ENCODE results near the gene TMEM201. TPM values are rescaled to one million over a fixed set of nuclear protein-coding genes. Genes with fewer than 3 reads are reported as not detected.

Gene TMEM201
- total and polyA plus RNA-seq, 2 of the 8 experiments (the other 6 are each of a cell fraction or from before 2014, with no cell fraction given): 8.2 to 27.1 TPM

DNA sequence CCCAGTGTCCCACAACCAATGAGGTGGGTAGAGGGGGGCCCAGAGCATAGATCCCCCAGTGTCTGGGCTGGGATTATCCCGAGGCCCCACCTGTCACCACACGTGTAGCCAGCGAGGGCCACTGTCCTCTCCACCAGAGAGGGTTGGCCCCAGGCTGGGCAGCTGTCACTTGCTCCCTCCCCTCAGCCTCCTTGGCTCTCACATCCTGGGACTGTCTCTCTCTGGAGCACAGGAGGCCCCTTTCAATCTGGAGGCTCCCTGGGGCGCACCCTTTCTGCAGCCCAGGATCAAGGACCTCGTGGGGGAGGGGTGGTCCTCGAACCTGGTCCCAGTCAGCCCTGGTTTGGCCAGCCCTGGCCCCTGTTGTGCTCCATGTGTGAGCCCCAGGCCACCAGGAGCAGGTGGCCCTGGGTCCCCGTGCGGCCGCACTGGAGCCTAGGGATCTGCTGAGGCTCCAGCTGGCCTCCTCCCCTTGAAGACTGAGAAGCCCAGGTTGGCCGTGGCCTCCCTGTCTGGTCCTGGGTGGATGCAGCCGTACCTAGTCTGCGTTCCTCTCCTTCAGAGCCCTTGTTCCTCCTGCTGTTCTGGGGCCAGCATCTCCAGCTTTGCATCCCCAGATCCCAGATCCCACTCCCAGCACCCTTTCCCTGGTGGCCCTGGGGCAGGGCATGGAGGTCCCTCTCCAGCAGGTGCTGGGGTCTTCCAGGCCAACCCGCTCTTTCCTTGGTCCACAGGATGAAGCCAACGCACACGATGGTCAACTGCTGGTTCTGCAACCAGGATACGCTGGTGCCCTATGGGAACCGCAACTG lies 6.7 kb downstream of the TMEM201 start:
- no peak overlapping the region for H2BK12ac ChIP-seq (ENCODE audit: low read depth, low read length)
- WGBS, 2 experiments (ENCODE audit: extremely low coverage in 1 of 2, insufficient coverage in 1 of 2, insufficient read length in 1 of 2, insufficient replicate concordance in 2 of 2, low coverage in 1 of 2, low lambda C conversion rate in 2 of 2, missing lambda C conversion rate in 1 of 2): 84% methylated on average over 17 of the region's 17 CpGs; no CpG with 5 or more reads in 1 of the 2 experiments
- no peak overlapping the region for H2BK15ac ChIP-seq (ENCODE audit: low read length)
- H3K36me3 ChIP-seq (ENCODE audit: control insufficient read depth in 2 of 4, insufficient read depth in 4 of 4, low read length in 3 of 4): peaks cover 0 to 14% (median 8%) of the 10 kb centered on the region in 4 experiments; a peak in 6 of 8 replicates
- no peak for DNase-seq (ENCODE audit: low read depth in 1 of 2, low spot score in 2 of 2)
- H3K4me3 ChIP-seq (ENCODE audit: extremely low read depth in 1 of 4, insufficient read depth in 2 of 4, low read depth in 3 of 4, low read length in 4 of 4): no peak overlapping the region
- H3K18ac ChIP-seq (ENCODE audit: extremely low read depth, low read length): no peak overlapping the region
- H3K4me1 ChIP-seq (replicated peaks in 1 of 4; ENCODE audit: control insufficient read depth in 3 of 4, insufficient read depth in 4 of 4, low read length in 3 of 4): peaks cover 0 to 31% (median 22%) of the 10 kb centered on the region in 4 experiments; a peak in 5 of 7 replicates
- no peak for FAIRE-seq
- peaks cover 20% of the 10 kb centered on the region for H3K79me1 ChIP-seq (ENCODE audit: low read depth, low read length)
- no peak overlapping the region for H2AFZ ChIP-seq (ENCODE audit: low read length)
- no peak overlapping the region for H4K8ac ChIP-seq (ENCODE audit: extremely low read depth, insufficient read depth, low read length)
- H2BK5ac ChIP-seq (ENCODE audit: low read depth, low read length): no peak overlapping the region
- H3K23me2 ChIP-seq (ENCODE audit: low read depth, low read length): no peaks in the 10 kb centered on the region
- H4K91ac ChIP-seq (replicated peaks; ENCODE audit: insufficient read length, low read length): no peak overlapping the region
- CTCF ChIA-PET (ENCODE audit: partially characterized antibody): interaction anchor here (1.2 to 6.1 kb wide), 3 partner anchors 20 to 44 kb away, joined by 3 to 44 read pairs (median 7); no protein-coding TSS in a partner anchor
- H4K20me1 ChIP-seq (replicated peaks in 1 of 2; ENCODE audit: control insufficient read depth in 1 of 2, insufficient read depth in 2 of 2, low read length in 2 of 2): peaks cover 33 to 41% of the 10 kb centered on the region in 2 experiments
- no peak overlapping the region for H3K23ac ChIP-seq (ENCODE audit: insufficient read length)
- H3K27me3 ChIP-seq (replicated peaks in 1 of 4; ENCODE audit: control insufficient read depth in 3 of 4, extremely low read depth in 1 of 4, insufficient read depth in 3 of 4, low read length in 3 of 4): no peaks in the 10 kb centered on the region
- H3K9me3 ChIP-seq (ENCODE audit: insufficient read depth in 2 of 2, low read depth in 1 of 2, low read length in 1 of 2): no peaks in the 10 kb centered on the region
- H3K14ac ChIP-seq (ENCODE audit: insufficient read length): no peak overlapping the region
- no peak overlapping the region for H4K5ac ChIP-seq (ENCODE audit: insufficient read length, low read depth, low read length)
- H3K4me2 ChIP-seq (ENCODE audit: insufficient read depth in 1 of 2, low read depth in 2 of 2, low read length in 2 of 2): no peak overlapping the region
- H3K9ac ChIP-seq (replicated peaks in 1 of 4; ENCODE audit: extremely low read depth in 1 of 4, low read depth in 3 of 4, low read length in 3 of 4): no peak overlapping the region
- no peak overlapping the region; the same call in 1 of the 2 replicates for H3K27ac ChIP-seq (ENCODE audit: low read depth, low read length)
- no peak overlapping the region for H2BK20ac ChIP-seq (ENCODE audit: low read length)
- no peak overlapping the region for H2AK5ac ChIP-seq (ENCODE audit: low read depth, low read length)
- no peak overlapping the region for H3K56ac ChIP-seq (replicated peaks; ENCODE audit: insufficient read length, low read depth, low read length)
- H2BK120ac ChIP-seq (replicated peaks; ENCODE audit: low read depth, low read length): no peak overlapping the region
- POLR2A ChIA-PET (ENCODE audit: partially characterized antibody): interaction anchor here (2.1 kb wide), 1 partner anchor 15 kb away, joined by 5 read pairs; no protein-coding TSS in a partner anchor
- H3K79me2 ChIP-seq (ENCODE audit: control insufficient read depth in 1 of 2, insufficient read depth in 2 of 2, low read length in 2 of 2): peaks cover 8 to 58% of the 10 kb centered on the region in 2 experiments; a peak in 3 of 4 replicates
- no peak overlapping the region for H3K4ac ChIP-seq (replicated peaks; ENCODE audit: insufficient read length, low read depth, low read length)
- no peak for TF ChIP-seq BCL11A (IDR thresholded peaks at IDR 0.05; ENCODE audit: low read depth in 2 of 2, low read length in 2 of 2)
- no peak for TF ChIP-seq NANOG (IDR thresholded peaks at IDR 0.05; ENCODE audit: insufficient read depth, low read depth, low read length, poor library complexity, severe bottlenecking)
- no peak for TF ChIP-seq CREB1 (IDR thresholded peaks at IDR 0.05)
- TF ChIP-seq ZNF274 (IDR thresholded peaks at IDR 0.05; ENCODE audit: borderline replicate concordance, extremely low read depth, low read length): no peak
- TF ChIP-seq CEBPB (IDR thresholded peaks at IDR 0.05; ENCODE audit: low read depth, low read length): no peak
- no peak for TF ChIP-seq SP4 (IDR thresholded peaks at IDR 0.05; ENCODE audit: low read length)
- no peak for TF ChIP-seq EGR1 (IDR thresholded peaks at IDR 0.05; ENCODE audit: borderline replicate concordance, low read depth, low read length)
- no peak for TF ChIP-seq GABPA (IDR thresholded peaks at IDR 0.05; ENCODE audit: borderline replicate concordance, insufficient read depth, low read length)
- no peak for TF ChIP-seq CHD2 (IDR thresholded peaks at IDR 0.05; ENCODE audit: low read length)
- no peak for TF ChIP-seq NRF1 (IDR thresholded peaks at IDR 0.05; ENCODE audit: low read depth, low read length)
- no peak for TF ChIP-seq HDAC2 (IDR thresholded peaks at IDR 0.05; ENCODE audit: borderline replicate concordance in 1 of 2, low read depth in 2 of 2, low read length in 2 of 2)
- TF ChIP-seq POLR2A (IDR thresholded peaks at IDR 0.05; ENCODE audit: control extremely low read depth in 1 of 2, low read depth in 2 of 2, low read length in 2 of 2): no peak
- TF ChIP-seq SIN3A (conservative IDR thresholded peaks at IDR 0.05 in 1 of 2, IDR thresholded peaks at IDR 0.05 in 1 of 2; ENCODE audit: low read depth in 1 of 2, low read length in 2 of 2): no peak
